ENCODE data around the gene IFT81. TPM values are rescaled to one million over a fixed set of nuclear protein-coding genes. Genes with fewer than 3 reads are reported as not detected.
"Not testable (repeated sequence)": the region's sequence is repeated elsewhere in the genome, so short reads cannot be mapped to it uniquely, and the experiment has no call there.

Gene IFT81
- total RNA-seq, 1 donor, result 18.5 TPM

DNA sequence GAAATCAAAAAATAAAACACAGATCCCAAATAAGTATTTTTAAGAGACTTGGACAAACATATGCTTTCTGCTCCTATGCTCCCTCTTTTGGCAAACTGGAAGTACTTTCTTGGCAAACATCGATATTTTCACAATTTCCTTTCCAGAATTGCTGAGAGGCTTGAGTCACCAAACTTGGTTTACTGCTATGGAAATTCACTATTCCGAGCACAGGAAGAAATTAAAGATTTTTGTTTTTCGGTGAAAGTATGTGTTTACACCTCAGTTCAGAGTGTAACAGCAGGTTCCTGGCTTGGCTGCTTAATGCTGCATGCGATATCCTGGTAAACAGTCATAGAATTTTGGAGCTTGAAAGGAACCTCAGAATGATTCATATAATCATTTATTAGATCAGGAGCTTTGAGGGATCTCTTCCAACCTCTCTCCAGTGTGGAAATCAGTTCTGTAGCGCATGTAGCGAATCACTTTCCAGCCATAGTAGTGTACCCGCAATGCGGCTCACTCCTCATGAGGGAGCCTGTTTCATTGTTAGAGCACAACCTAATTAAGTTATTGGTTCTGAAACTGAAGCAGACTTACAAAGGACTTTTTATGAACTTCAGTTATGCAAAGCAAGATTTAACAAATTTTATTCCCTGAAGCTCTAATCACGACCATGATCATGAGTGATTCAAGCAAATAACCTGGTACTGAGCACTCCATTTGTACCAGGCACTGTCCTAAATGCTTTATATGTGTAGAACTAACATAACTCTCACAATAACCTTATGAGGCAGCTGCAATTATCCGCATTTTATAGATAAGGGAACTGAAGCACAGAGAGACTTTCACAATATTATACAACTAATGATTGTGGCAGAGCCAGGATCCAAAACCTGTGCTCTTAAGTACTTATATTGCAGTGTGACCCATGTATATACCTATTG lies 100.5 kb downstream of the IFT81 start:
- TF ChIP-seq, protein P1, sequence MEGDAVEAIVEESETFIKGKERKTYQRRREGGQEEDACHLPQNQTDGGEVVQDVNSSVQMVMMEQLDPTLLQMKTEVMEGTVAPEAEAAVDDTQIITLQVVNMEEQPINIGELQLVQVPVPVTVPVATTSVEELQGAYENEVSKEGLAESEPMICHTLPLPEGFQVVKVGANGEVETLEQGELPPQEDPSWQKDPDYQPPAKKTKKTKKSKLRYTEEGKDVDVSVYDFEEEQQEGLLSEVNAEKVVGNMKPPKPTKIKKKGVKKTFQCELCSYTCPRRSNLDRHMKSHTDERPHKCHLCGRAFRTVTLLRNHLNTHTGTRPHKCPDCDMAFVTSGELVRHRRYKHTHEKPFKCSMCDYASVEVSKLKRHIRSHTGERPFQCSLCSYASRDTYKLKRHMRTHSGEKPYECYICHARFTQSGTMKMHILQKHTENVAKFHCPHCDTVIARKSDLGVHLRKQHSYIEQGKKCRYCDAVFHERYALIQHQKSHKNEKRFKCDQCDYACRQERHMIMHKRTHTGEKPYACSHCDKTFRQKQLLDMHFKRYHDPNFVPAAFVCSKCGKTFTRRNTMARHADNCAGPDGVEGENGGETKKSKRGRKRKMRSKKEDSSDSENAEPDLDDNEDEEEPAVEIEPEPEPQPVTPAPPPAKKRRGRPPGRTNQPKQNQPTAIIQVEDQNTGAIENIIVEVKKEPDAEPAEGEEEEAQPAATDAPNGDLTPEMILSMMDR (IDR thresholded peaks at IDR 0.05; ENCODE audit: extremely low read depth, low read depth, low read length), result peak; percentile 72
- peak overlapping the region; percentile 96 for H3K4me2 ChIP-seq (ENCODE audit: insufficient read depth, low read length)
- H3K4me1 ChIP-seq (ENCODE audit: insufficient read depth, low read length), result peaks cover 14% of the 10 kb centered on the region
- DNase-seq (ENCODE audit: insufficient read length, low spot score, missing footprints), result peak; percentile 5
- no peaks in the 10 kb centered on the region for H4K20me1 ChIP-seq (ENCODE audit: insufficient read depth, low read length)
- no peaks in the 10 kb centered on the region for H3K9me3 ChIP-seq (ENCODE audit: low read depth, low read length)
- H3K27me3 ChIP-seq (ENCODE audit: insufficient read depth, low read length), result no peaks in the 10 kb centered on the region
- no peaks in the 10 kb centered on the region for H3K79me2 ChIP-seq (ENCODE audit: insufficient read depth, low read length)
- no peaks in the 10 kb centered on the region for H3K36me3 ChIP-seq (ENCODE audit: insufficient read depth, low read length)
- peak overlapping the region; percentile 63 for H2AFZ ChIP-seq (ENCODE audit: low read length)
- H3K4me3 ChIP-seq (ENCODE audit: insufficient read depth, low read length), result peak overlapping the region; percentile 64
- peak overlapping the region; percentile 78 for H3K27ac ChIP-seq (ENCODE audit: low read depth, low read length)

DNA sequence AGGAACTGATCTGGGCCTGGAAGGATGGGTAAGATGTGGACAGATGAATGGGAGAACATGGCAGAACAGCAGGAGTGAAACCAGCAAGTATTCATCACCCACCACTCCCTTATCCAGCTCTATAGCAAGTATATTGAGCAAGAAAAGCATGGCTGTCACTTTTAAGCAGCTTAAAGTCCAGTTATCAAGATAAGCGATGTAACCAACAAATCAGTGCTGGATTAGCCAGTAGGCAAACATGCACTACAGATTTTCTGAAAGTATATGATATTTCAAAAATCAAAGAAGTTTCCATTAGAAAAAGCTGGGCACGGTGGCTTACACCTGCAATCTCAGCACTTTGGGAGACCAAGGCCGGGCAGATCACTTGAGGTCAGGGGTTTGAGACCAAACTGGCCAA lies 103.0 kb downstream of the IFT81 start:
- no peak overlapping the region for H3K4me3 ChIP-seq (ENCODE audit: insufficient read depth, low read length)
- H3K4me2 ChIP-seq (ENCODE audit: insufficient read depth, low read length), result no peak overlapping the region
- no peaks in the 10 kb centered on the region for H3K36me3 ChIP-seq (ENCODE audit: insufficient read depth, low read length)
- H2AFZ ChIP-seq (ENCODE audit: low read length), result no peak overlapping the region
- no peaks in the 10 kb centered on the region for H3K79me2 ChIP-seq (ENCODE audit: insufficient read depth, low read length)
- DNase-seq (ENCODE audit: insufficient read length, low spot score, missing footprints), result no peak
- no peaks in the 10 kb centered on the region for H4K20me1 ChIP-seq (ENCODE audit: insufficient read depth, low read length)
- H3K27ac ChIP-seq (ENCODE audit: low read depth, low read length), result no peak overlapping the region
- H3K9me3 ChIP-seq (ENCODE audit: low read depth, low read length), result no peaks in the 10 kb centered on the region
- no peaks in the 10 kb centered on the region for H3K27me3 ChIP-seq (ENCODE audit: insufficient read depth, low read length)
- TF ChIP-seq, protein P1 (IDR thresholded peaks at IDR 0.05; ENCODE audit: extremely low read depth, low read depth, low read length), result no peak
- H3K4me1 ChIP-seq (ENCODE audit: insufficient read depth, low read length), result peaks cover 14% of the 10 kb centered on the region

DNA sequence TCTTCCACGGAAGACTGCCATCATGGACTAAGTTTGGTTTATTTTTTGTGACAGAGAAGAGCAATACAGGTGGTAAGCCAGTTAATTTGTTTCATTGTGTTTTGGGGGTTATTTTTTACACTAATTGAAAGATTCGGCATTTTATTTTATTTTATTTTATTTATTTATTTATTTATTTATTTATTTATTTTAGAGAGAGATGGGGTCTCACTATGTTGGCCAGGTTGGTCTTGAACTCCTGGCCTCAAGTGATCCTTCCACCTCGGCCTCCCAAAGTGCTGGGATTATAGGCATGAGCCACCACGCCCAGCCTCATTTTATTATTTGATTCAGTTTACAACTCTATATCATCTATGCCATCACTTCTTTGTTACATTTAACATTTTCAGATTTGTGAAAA lies 104.2 kb downstream of the IFT81 start:
- H3K36me3 ChIP-seq (ENCODE audit: insufficient read depth, low read length); H3K4me2 ChIP-seq (ENCODE audit: insufficient read depth, low read length); H3K9me3 ChIP-seq (ENCODE audit: low read depth, low read length); DNase-seq (ENCODE audit: insufficient read length, low spot score, missing footprints); H3K4me3 ChIP-seq (ENCODE audit: insufficient read depth, low read length); H3K27ac ChIP-seq (ENCODE audit: low read depth, low read length); H4K20me1 ChIP-seq (ENCODE audit: insufficient read depth, low read length); H3K79me2 ChIP-seq (ENCODE audit: insufficient read depth, low read length); H3K27me3 ChIP-seq (ENCODE audit: insufficient read depth, low read length); H2AFZ ChIP-seq (ENCODE audit: low read length): not testable (repeated sequence)
- H3K4me1 ChIP-seq (ENCODE audit: insufficient read depth, low read length), result peaks cover 14% of the 10 kb centered on the region

DNA sequence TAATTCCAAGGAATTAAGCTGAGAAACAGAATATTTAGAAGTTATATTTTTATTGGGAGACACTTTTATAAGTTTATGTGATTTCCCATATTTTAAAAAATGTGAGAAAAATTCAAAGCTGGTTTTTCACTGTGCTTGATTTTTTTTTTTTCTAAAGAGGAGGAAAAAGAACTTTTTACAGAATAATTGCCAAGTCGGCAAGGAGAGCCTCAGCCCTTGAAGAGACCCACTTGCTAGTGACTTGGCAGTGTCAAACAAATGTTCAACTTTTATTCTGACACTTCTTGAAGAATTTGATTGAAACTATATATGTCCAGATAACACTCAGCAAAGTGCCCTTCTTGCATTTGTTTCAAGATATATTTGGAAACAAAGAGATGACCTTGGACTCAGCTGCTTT lies 104.6 kb downstream of the IFT81 start:
- Histone ChIP-seq H4K20me1 (ENCODE audit: insufficient read depth, low read length) (no peaks in the 10 kb centered on the region), H3K9me3 (ENCODE audit: low read depth, low read length) (no peaks in the 10 kb centered on the region), H2AFZ (ENCODE audit: low read length) (no peak overlapping the region), H3K79me2 (ENCODE audit: insufficient read depth, low read length) (no peaks in the 10 kb centered on the region), H3K4me2 (ENCODE audit: insufficient read depth, low read length) (no peak overlapping the region), H3K27me3 (ENCODE audit: insufficient read depth, low read length) (no peaks in the 10 kb centered on the region), H3K4me3 (ENCODE audit: insufficient read depth, low read length) (no peak overlapping the region), H3K4me1 (ENCODE audit: insufficient read depth, low read length) (peaks cover 13% of the 10 kb centered on the region), H3K36me3 (ENCODE audit: insufficient read depth, low read length) (no peaks in the 10 kb centered on the region), H3K27ac (ENCODE audit: low read depth, low read length) (no peak overlapping the region)
- TF ChIP-seq, protein P1 (IDR thresholded peaks at IDR 0.05; ENCODE audit: extremely low read depth, low read depth, low read length), result no peak
- DNase-seq (ENCODE audit: insufficient read length, low spot score, missing footprints), result no peak
